HG03342 (cell line): ENCODE measurements around the gene MAPKAPK5.
"Not testable (repeated sequence)": the region's sequence is repeated elsewhere in the genome, so short reads cannot be mapped to it uniquely, and the experiment has no call there.

Experiments
- ATAC-seq: cut with Tn5 transposase; IDR thresholded peaks from one replicate; pipeline ENCODE4 v1.9.1; 2021; ENCODE audit warnings: mild to moderate bottlenecking, moderate library complexity; ENCODE audit not compliant: unreplicated experiment

The MAPKAPK5 gene

GRCh38 chr12:111826992-111827391 is 15.0 kb upstream of the MAPKAPK5 start:
- ATAC-seq, result no peak

DNA sequence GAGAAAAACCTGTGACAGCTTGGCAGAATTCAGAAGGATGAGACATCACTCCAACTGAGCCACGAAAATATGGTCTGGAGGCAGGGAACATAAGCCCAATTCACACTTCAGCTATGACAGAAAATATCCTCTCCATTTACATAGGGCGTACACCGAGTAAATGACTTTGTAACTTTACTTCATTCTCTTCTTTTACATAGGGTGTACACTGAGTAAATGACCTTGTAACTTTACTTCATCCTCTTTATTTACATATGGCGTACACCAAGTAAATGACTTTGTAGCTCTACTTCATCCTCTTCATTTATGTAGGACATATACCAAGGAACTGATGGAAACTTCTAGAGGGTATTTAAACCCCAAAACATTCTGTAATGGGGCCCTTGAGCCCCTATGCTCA is 14.1 kb upstream of the MAPKAPK5 start:
- ATAC-seq, result no peak

DNA sequence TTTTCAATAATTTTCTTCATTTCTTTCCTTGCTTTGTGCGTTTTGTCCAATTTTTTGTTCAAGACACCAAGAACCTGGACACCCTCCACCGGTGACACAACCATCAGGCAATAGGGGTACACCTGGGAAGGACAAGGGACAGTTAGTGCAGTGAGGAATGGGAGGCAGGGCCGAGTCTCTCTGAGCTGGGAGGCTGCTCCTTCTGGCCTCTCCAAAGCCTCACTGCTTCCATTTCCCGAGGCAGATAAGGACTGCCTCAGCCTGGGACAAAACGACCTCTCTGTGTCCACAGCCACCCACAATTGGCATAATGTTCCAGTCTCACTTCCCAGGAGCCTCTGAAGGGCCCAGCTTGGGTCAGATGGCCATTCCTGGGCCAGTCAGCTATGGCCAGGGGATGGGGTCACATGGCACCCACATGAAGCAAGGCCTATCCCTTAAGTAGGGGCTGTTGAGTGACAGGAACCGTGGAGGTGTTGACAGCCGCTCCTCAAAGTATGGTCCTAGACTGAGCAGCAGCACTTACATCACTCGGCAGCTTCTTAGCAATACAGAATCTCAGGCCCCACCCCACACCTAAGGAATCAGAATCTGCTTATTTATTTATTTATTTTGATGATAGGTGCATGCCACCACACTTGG is 13.6 kb upstream of the MAPKAPK5 start:
- ATAC-seq, result no peak

GRCh38 chr12:111829635-111830034 is 12.4 kb upstream of the MAPKAPK5 start:
- ATAC-seq, result not testable (repeated sequence)

DNA sequence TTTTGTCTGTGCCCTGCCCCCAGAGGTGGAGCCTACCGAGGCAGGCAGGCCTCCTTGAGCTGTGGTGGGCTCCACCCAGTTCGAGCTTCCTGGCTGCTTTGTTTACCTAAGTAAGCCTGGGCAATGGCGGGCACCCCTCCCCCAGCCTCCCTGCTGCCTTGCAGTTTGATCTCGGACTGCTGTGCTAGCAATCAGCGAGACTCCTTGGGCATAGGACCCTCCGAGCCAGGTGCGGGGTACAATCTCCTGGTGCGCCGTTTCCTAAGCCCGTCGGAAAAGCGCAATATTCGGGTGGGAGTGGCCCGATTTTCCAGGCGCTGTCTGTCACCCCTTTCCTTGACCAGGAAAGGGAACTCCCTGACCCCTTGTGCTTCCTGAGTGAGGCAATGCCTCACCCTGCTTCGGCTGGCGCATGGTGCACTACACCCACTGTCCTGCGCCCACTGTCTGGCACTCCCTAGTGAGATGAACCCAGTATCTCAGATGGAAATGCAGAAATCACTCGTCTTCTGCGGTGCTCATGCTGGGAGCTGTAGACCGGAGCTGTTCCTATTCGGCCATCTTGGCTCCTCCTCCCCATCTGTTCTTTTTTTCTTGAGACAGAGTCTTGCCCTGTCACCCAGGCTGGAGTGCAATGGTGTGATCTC is 7.2 kb upstream of the MAPKAPK5 start:
- ATAC-seq, result not testable (repeated sequence)

GRCh38 chr12:111835531-111836181 is 6.4 kb upstream of the MAPKAPK5 start:
- not testable (repeated sequence) for ATAC-seq

DNA sequence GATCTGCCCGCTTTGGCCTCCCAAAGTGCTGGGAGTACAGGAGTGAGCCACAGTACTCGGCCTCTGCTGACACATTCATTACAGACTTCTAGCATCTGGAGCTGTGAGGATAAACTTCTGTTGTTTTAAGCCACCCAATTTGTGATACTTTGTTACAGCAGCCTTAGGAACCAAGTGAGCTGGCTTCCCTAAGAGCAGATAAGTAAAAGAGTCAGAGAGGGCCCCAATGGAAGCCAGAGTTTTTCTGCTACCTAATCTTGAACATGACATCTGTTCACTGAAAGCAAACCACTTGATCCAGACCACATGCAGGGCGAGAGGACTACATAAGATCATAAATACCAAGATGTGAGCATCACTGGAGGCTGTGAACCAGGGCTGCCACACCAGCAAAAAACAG is 3.7 kb upstream of the MAPKAPK5 start:
- no peak for ATAC-seq

GRCh38 chr12:111840807-111841206 is 1.2 kb upstream of the MAPKAPK5 start:
- ATAC-seq, result no peak

DNA sequence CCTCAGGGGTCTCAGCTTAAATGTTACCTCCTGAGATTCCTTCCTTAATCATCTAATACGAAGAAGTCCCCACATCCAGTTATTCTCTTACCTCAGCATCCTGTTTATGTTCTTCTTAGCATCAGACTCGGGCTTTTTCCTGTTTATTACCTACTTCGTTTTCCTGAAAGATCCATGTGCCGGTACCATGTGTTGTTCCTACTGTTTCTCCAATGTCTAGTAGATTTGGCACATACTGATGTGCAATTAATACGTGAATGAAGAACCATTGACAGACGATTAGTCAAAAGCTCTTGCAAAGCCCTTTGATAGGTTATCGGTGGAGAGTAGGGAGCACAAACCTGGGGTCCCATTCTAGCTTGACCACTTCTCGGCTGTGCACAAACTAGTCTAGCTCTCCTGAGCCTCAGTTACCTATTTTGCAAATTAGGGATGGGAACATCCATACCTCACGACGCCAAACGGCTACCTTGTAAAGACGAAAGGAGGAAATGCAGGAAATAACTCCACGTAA is 735 bp upstream of the MAPKAPK5 start:
- ATAC-seq, result no peak

DNA sequence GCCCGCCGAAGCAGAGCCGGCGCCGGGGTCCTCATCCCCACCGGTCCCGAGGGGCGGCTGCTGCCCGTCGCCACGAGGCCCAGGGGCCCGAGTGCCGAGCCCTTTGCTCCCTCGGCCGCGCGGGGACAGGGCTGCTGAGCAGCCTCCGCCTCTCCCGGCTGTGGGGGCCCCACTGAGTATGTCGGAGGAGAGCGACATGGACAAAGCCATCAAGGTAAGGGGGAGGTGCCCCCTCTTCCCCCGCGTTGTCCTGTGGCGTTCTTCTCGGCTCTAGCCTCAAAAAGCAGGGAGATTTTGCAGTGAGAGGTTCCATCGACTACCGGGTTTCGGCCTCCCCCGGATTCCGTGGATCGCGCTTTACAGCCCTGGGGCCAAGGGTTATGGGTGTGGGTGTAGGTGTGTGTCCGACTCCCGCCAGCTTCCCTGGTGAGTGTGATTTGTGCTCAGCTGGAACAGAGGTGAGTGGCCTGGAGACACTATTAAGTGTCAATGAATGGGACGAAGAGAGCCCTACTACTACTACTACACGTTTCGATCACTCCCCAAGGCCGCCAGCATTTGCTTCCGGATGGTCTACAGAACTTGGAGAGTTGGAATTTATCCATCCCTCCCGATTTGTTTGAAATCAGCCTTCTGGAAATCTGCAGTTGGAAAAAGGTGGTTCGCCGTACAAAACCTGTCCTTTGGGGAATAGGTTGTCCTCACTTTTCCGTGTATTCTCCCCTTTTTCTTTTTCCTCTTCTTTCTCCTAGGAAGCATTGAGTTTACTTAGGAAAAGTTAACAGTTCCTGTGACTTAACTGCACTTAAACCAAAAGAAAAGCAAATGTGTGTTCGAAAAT is 748 bp downstream of the MAPKAPK5 start:
- peak; percentile 31 for ATAC-seq

GRCh38 chr12:111846016-111846415 is 4.0 kb downstream of the MAPKAPK5 start:
- ATAC-seq, result no peak

DNA sequence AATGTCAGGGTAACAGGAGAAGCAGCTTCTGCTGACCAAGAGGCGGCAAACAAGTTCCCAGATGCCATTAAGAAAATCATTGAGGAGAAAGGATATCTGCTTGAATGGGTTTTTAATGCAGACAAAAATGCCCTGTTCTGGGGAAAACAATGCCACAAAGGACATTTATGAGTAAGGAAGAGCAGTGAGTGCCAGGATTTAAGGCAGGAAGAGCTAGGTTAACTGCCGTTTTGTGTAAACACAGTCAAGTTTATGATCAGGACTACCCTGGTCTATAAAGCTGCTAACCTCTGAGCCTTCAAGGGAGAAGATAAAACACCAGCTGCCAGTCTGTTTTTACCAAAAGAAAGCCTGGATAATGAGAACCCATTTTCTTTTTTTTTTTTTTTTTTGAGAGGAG is 8.5 kb downstream of the MAPKAPK5 start:
- no peak for ATAC-seq

- ATAC-seq, result no peak
These were observed 16.2 kb downstream of the MAPKAPK5 start for GRCh38 chr12:111858186-111858585.

GRCh38 chr12:111858778-111859177 is 16.8 kb downstream of the MAPKAPK5 start:
- no peak for ATAC-seq

DNA sequence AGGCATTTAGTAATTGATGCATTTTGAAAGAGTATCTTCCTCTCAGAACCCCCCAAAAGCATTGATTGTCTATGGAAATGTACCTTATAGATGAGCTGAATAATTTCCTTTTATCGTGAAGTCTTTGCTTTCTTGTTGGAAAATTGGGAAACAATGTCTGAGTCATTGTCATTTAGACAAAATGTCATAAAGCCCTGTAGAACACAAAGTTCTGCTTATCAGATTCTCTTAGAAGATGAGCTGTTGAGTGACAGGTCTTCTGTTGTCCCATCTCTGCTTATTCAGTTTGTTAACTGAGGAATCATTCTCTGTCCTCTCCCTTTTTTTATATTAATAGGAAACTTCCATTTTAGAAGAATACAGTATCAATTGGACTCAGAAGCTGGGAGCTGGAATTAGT is 22.9 kb downstream of the MAPKAPK5 start:
- no peak for ATAC-seq

- ATAC-seq, result no peak
These were observed 25.5 kb downstream of the MAPKAPK5 start for GRCh38 chr12:111867531-111867930.

- ATAC-seq, result no peak
These were observed 26.9 kb downstream of the MAPKAPK5 start for GRCh38 chr12:111868676-111869588.

DNA sequence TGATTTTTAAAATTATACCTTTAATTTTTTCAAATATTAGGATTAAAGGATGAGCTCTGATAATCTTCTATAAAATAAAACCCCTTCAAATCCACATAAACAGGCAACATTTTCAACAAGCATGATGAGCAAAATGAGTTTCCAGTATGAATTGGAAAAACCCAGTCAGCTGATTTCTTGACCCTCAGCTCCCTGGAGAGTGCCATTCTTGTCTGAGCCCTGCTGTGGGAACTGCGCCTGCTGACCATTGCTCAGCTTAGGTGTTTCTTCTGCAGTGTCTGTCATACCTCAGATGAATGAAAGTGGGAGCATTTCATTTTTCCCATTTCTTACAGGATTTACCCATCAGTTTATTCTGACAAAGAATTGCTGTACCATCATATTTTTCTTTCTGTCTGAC is 27.6 kb downstream of the MAPKAPK5 start:
- no peak for ATAC-seq

DNA sequence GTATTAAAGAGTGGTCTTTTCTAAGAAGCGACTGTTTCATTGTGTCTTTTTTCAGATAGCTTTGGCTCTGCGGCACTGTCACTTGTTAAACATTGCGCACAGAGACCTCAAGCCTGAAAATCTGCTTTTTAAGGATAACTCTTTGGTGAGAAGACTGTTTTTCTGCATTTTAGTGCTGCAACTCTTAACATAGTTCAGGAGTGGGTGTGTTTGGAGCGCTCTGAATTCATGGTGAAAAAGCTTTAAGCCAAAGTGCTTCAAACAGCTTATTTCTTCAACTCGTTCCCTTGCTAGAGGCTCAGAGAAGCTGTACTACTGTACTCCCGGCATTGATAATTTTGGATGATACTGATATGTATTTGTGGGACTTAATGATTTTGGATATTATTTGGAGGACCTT is 28.2 kb downstream of the MAPKAPK5 start:
- ATAC-seq, result no peak

DNA sequence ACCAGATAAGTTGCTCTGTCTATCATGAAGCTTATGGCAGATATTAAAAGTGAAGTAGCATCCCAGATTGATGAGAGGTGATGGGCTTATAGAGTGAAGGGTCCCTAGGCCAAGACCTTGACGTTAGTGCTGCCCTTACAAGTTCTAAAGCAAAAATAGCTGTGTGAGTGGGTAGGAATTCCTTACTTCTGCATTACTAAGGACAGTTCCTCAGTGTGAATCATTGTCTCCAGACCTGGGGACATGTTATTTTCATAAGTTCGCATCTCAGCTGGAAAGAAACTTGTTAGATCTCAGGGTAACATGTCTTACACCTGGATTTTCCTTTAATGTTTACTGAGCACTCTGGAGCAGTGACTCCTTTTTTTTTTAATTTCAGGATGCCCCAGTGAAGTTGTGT is 28.7 kb downstream of the MAPKAPK5 start:
- no peak for ATAC-seq
